Measurements from ENCODE around the gene C5orf47.

The C5orf47 gene

DNA sequence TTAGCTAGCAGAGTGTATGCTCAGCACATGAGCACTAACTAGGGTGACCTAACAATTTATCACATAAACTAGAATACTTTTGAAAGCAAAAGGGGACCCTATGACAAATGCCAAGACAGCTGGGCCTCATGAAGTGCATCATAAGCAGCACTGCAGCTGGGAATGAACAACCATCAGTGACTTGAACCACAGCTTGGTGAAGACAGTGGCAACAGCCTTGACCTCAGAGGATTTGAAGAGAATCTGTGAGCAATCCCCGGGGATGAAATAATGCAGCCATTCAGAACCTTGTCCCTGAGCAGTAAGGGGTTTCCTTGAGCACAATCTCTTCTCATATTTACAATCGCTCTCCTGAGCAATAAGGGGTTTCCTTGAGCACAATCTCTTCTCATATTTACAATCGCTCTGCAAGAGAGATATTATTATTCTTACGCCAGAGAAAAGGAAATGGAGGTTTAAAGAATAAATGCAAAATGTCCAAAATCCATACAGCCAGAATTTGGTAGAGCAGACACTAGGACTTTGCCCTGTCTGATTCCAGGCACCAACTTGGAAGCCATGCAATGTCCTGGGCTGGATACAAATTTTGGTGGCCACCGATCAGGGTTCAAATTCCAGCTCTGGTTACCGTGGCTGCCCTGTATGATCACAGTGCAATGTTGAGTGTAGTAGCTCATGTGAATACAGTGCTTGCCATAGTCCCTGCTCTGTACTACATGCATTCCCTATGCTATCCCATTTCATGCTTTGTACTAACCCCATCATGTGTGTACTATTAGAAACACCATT, 55.7 kb downstream of the C5orf47 start:
- no peak for DNase-seq (ENCODE audit: low spot score)

DNA sequence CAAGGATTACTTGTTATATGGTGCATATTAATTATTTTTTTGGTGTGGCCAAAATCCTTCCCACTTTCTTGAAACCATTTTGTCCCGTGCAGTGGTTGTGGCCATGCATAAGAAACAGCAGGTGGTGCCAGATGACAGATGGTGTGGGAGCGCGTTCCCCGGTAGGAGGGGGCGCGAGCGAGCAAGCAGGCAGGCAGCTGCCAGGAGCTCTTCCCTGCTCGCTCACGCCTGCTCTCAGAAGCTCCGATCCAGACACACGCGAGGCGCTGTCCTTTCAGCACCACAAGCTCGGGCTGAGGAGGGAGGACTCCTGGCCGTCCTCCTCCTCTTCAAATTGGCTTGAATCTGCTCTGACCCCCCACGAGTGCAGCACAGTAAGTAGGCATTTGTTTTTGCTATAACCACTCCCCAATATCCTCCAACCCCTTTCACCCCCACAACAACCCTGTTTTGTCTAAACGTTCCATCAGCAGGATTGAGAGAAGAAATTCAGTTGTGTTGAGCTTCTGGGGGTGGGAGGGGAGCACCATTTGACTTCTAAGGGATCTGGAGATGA, 56.6 kb downstream of the C5orf47 start, which contains the start of gene NSG2:
Gene NSG2 (plus strand): TSS at position 237 of the 556 bp plus-strand sequence. CDS start 1,050 bp downstream, outside the sequence.
- peak; percentile 59 for DNase-seq (ENCODE audit: low spot score)

DNA sequence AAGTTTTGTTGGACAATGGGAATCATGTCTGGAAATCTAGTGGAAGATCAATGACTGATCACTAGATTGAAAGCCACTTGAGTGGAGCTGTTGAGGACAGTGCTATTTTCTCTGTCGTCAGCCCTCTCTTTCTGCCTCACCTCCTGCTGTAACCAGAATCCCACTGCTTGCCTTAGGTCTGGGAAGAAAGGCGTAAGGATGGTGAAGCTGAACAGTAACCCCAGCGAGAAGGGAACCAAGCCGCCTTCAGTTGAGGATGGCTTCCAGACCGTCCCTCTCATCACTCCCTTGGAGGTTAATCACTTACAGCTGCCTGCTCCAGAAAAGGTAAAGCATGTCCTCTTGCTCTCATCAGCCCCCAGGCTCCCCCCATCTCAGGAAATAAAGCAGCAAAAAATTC, 57.6 kb downstream of the C5orf47 start:
- DNase-seq (ENCODE audit: low spot score) = no peak

DNA sequence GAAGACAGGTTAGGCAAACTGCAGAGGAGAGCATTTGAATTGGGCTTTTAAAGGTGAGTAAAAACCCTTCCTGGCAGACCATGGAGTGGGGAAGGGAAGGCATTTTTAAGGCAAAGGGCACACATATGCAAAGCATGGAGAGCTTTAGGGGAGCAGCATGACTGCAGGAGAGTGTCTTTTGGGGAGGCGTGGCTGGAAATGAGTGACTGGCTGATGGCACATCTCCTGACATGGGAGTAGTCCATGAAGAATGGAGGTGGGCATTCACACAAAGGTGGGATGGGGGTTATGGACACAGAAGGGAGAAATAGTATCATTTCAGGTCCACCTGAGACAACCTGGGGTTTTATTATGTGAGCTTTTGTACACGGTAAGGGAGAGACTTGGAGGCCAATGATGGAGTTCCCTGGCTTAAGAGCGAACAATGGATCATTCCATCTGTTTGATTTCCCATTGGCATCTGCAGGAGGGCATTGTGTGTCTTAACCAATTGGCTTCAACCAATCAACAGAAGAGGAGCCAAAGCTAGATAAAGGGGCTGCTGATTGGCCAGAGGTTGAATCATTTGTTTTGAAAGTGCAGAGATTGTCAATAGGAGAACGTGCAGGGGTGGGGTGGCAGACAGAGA, 58.6 kb downstream of the C5orf47 start:
- no peak for DNase-seq (ENCODE audit: low spot score)

DNA sequence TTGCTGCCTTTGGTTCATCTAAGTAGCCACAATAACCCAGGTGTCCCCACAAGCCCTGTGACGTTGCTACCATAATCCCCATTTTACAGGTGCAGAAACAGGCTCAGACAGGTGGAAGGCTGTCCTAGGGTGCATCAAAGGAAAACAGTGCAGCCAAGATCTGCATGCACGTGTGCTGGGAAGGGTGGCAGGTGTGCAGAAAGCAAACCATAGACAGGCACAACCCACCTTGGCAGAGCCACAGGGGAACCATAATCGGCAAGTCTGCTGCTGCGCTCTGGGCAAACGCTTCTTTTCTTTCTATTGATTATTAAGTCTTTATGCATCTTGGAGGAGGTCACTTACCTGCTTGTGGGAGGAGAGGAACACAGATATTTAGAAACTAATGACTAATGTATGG, 63.7 kb downstream of the C5orf47 start:
- no peak for DNase-seq (ENCODE audit: low spot score)

DNA sequence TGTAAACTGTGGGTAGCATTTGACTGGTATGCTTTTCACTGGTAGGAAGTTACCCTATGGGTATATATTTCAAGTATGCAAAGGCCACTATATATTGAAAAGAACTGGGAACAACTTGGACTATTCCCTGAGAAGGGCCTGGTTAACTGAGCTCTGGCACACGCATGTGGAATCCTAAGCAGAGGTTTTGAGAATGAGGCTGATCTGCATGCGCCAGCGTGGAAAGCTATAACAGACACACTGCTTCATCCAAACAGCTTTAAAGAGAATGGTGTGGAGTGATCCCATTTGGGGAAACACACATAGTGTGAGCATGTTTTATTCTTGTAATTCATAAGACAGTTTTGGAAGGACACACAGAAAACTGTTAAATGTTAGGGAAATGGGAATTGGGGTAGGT, 64.9 kb downstream of the C5orf47 start:
- DNase-seq (ENCODE audit: low spot score) = no peak

All from germinal center (tissue), 1 donor.